ENCODE measurements around the gene A1BG. TPM values are rescaled to one million over a fixed set of nuclear protein-coding genes. Genes with fewer than 3 reads are reported as not detected.

Gene A1BG
- total RNA-seq, 1 experiment from 2014 or later, result 1.2 TPM

DNA sequence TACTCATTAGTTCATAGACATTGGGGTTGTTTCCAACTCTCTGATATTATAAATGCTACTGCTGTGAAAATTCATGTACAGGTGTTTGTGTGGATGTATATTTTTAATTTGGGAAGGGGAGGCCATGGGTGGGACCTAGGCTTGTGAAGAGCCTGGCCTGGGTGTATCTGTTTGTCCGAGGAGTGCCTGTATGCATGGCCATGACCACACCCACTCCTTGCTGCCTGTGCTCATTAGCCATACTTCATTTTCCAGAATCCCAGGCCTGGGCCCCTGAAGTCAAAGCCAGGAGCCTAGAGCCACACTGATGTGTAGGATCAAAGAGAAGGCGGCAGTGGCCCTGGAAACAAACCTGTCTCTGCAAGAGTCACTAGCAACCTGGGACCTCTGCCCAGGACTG lies 37.7 kb downstream of the A1BG start:
- ATAC-seq (no peak), DNase-seq (ENCODE audit: low read depth, low spot score) (no peak)
- peaks cover 5 to 17% of the 10 kb centered on the region in 2 experiments; a peak in 1 of 4 replicates for H3K9me3 ChIP-seq (ENCODE audit: control insufficient read depth in 1 of 2, insufficient read depth in 1 of 2, low read depth in 1 of 2, low read length in 2 of 2)
- H3K9me2 ChIP-seq (ENCODE audit: insufficient read depth), result no peaks in the 10 kb centered on the region
- no peaks in the 10 kb centered on the region for H3K27me3 ChIP-seq (ENCODE audit: insufficient read depth, low read length)
- no peaks in the 10 kb centered on the region for H3K4me1 ChIP-seq (ENCODE audit: control insufficient read depth in 1 of 2, insufficient read depth in 2 of 2, low read length in 2 of 2)
- peaks cover 8% of the 10 kb centered on the region; the same call in 1 of the 2 replicates for H3K79me2 ChIP-seq (ENCODE audit: insufficient read depth, low read length)
- BruUV-seq (replicated peaks), result no TSS peak
- CTCF ChIA-PET, result no interaction called here
- no peaks in the 10 kb centered on the region; the same call in 1 of the 2 replicates for H4K20me1 ChIP-seq (ENCODE audit: insufficient read depth)
- H3K4me3 ChIP-seq (replicated peaks in 1 of 2; ENCODE audit: low read depth in 1 of 2, low read length in 2 of 2), result no peak overlapping the region
- RAD21 ChIA-PET (ENCODE audit: low non-redundant PET in 1 of 2, low total read pairs in 2 of 2, uncharacterized antibody in 2 of 2, unreplicated experiment in 2 of 2), result no interaction called here
- no peak overlapping the region for H3K4me2 ChIP-seq (ENCODE audit: low read length)
- peaks cover 30 to 37% of the 10 kb centered on the region in 2 experiments for H3K36me3 ChIP-seq (ENCODE audit: control insufficient read depth in 1 of 2, insufficient read depth in 2 of 2, low read length in 2 of 2)
- TF ChIP-seq EZH2phosphoT487 (IDR thresholded peaks at IDR 0.05; ENCODE audit: borderline replicate concordance) (no peak), ELF1 (IDR thresholded peaks at IDR 0.05; ENCODE audit: borderline replicate concordance, low read depth) (no peak), RAD21 (IDR thresholded peaks at IDR 0.05; ENCODE audit: low read depth) (no peak), ZFX (IDR thresholded peaks at IDR 0.05) (no peak), EGR1 (IDR thresholded peaks at IDR 0.05; ENCODE audit: low read depth) (no peak), CTCF (IDR thresholded peaks at IDR 0.05 in 2 of 3, conservative IDR thresholded peaks at IDR 0.05 in 1 of 3; ENCODE audit: borderline replicate concordance in 1 of 3, insufficient read depth in 1 of 3, low read depth in 2 of 3, low read length in 2 of 3) (no peak), TCF7L2 (IDR thresholded peaks at IDR 0.05; ENCODE audit: borderline replicate concordance, extremely low read depth, insufficient read depth, insufficient read length) (no peak)
- POLR2A ChIA-PET, result no interaction called here
- no peak overlapping the region for H3K9ac ChIP-seq (ENCODE audit: low read length)
- no peak overlapping the region for H2AFZ ChIP-seq (ENCODE audit: low read depth, low read length, poor library complexity, severe bottlenecking)
- intact Hi-C loops (cut with micrococcal nuclease), result no loop called here
- H3K27ac ChIP-seq (ENCODE audit: low read depth, low read length), result no peak overlapping the region

DNA sequence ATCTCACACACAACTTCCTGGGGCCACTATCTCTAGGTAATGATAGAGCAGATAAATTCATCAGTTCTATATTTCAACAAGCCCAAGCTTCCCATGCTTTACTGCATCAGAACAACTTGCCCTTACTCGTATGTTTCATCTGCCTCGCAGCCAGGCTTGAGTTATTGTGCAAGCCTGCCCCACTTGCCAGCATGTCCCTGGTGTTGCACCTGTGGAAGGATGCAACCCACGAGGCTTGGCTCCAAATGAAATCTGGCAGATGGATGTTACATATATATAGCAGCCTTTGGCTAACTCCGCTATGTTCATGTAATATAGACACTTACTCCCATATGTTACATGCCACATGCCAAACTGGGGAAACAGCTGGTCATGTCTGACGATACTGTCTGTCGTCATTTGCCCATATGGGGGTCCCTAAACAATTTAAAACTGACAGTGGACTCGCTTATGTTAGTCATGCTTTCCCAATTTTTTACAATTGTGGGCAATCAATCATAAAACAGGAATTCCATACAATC lies 41.9 kb downstream of the A1BG start:
- H3K9me3 ChIP-seq (ENCODE audit: control insufficient read depth in 1 of 2, insufficient read depth in 1 of 2, low read depth in 1 of 2, low read length in 2 of 2), result peaks cover 5 to 17% of the 10 kb centered on the region in 2 experiments; a peak in 1 of 4 replicates
- H3K27me3 ChIP-seq (ENCODE audit: insufficient read depth, low read length), result no peaks in the 10 kb centered on the region
- TF ChIP-seq EZH2 (IDR thresholded peaks at IDR 0.05) (no peak), ZFX (IDR thresholded peaks at IDR 0.05) (no peak), CEBPB (IDR thresholded peaks at IDR 0.05; ENCODE audit: low read depth) (no peak), TCF7L2 (IDR thresholded peaks at IDR 0.05; ENCODE audit: borderline replicate concordance, extremely low read depth, insufficient read depth, insufficient read length) (no peak)
- BruUV-seq (replicated peaks), result no TSS peak
- no peak overlapping the region for H3K4me3 ChIP-seq (replicated peaks in 1 of 2; ENCODE audit: low read depth in 1 of 2, low read length in 2 of 2)
- POLR2A ChIA-PET, result no interaction called here
- peaks cover 43 to 72% of the 10 kb centered on the region in 2 experiments for H3K36me3 ChIP-seq (ENCODE audit: control insufficient read depth in 1 of 2, insufficient read depth in 2 of 2, low read length in 2 of 2)
- H3K9ac ChIP-seq (ENCODE audit: low read length), result no peak overlapping the region
- H2AFZ ChIP-seq (ENCODE audit: low read depth, low read length, poor library complexity, severe bottlenecking), result no peak overlapping the region
- H3K4me1 ChIP-seq (ENCODE audit: control insufficient read depth in 1 of 2, insufficient read depth in 2 of 2, low read length in 2 of 2), result no peaks in the 10 kb centered on the region; a peak in 1 of 4 replicates
- RAD21 ChIA-PET (ENCODE audit: low non-redundant PET in 1 of 2, low total read pairs in 2 of 2, uncharacterized antibody in 2 of 2, unreplicated experiment in 2 of 2), result no interaction called here
- ATAC-seq (no peak), DNase-seq (ENCODE audit: low read depth, low spot score) (no peak)
- CTCF ChIA-PET, result no interaction called here
- peaks cover 36% of the 10 kb centered on the region for H3K79me2 ChIP-seq (ENCODE audit: insufficient read depth, low read length)
- no peak overlapping the region for H3K27ac ChIP-seq (ENCODE audit: low read depth, low read length)
- no peaks in the 10 kb centered on the region for H4K20me1 ChIP-seq (ENCODE audit: insufficient read depth)
- intact Hi-C loops (cut with micrococcal nuclease), result no loop called here
- no peak overlapping the region for H3K4me2 ChIP-seq (ENCODE audit: low read length)
- H3K9me2 ChIP-seq (ENCODE audit: insufficient read depth), result no peaks in the 10 kb centered on the region
